GM19395 (cell line): ENCODE measurements around the gene SLC2A1.
"Not testable (repeated sequence)": the region's sequence is repeated elsewhere in the genome, so short reads cannot be mapped to it uniquely, and the experiment has no call there.

ENCODE experiments used
- ATAC-seq: cut with Tn5 transposase; IDR thresholded peaks from one replicate; pipeline ENCODE4 v1.9.1; 2021; ENCODE audit warnings: mild to moderate bottlenecking, moderate library complexity; ENCODE audit not compliant: unreplicated experiment

Gene SLC2A1

GRCh38 chr1:42931911-42932422, 26.7 kb downstream of the SLC2A1 start:
- ATAC-seq: peak; percentile 78

GRCh38 chr1:42931108-42931539, 27.5 kb downstream of the SLC2A1 start:
- peak; percentile 35 for ATAC-seq

DNA sequence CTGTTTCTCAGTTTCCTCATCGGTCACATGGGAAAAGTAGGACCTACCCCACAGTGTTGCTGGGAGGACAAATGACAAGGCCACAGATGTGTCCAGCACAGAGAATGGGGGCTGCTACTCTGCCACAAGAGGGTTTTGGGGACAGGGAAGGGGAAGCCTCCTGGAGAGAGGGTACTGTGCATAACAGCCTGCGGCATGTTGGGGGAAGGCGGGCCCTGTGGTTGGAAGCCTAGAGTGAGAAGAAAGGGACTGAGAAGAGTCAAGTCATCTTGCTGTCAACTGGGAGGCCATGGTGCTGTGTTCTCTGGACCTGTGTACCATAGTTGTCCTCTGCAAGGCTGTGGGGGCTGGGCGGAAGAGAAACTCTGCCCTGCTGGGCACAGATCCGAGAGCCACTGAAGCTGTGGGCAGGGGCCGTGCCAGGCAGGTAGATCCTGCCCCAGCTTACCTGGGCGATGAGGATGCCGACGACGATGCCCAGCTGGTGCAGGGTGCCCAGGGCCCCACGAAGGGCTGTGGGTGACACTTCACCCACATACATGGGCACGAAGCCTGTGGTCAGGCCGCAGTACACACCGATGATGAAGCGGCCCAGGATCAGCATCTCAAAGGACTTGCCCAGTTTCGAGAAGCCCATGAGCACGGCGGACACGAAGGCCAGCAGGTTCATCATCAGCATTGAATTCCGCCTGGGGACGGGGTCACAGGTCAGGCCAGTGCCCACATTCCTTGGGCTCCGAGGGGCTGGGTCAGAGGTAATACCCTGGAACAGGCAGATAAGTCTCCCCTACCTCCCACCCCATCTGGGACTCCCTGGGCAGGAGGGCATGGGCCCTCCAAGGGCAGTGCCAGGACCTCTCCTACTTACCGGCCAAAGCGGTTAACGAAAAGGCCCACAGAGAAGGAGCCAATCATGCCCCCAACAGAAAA, 28.2 kb downstream of the SLC2A1 start:
- ATAC-seq: no peak

DNA sequence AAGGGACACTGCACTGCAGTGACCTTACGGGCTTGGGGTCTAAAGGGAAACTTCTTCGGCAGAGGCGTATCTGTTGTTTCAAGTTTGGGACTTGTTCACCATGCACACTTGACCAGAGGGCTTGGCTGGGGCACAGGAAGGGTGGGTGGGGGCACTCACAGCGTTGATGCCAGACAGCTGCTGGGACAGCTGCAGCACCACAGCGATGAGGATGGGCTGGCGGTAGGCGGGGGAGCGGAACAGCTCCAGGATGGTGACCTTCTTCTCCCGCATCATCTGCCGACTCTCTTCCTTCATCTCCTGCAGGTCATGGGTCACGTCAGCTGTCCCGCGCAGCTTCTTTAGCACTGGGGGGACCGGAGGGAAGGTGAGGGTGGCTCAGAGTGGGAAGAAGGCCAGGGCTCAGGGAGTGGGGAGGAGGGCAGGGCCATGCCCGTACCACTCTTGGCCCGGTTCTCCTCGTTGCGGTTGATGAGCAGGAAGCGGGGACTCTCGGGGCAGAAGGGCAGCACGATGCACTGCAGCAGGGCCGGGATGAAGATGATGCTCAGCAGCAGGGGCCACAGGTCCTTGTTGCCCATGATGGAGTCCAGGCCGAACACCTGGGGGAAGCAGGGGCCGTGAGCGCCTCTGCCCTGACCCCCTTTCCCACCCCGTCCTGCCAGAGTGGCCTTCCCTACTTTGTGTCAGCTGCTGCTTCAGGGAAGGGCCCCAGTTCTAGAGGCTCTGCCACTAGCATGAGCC, 29.1 kb downstream of the SLC2A1 start:
- ATAC-seq: no peak

- no peak for ATAC-seq
Measured at GRCh38 chr1:42928859-42929258, 29.8 kb downstream of the SLC2A1 start.

GRCh38 chr1:42927920-42928505, 30.7 kb downstream of the SLC2A1 start:
- no peak for ATAC-seq

DNA sequence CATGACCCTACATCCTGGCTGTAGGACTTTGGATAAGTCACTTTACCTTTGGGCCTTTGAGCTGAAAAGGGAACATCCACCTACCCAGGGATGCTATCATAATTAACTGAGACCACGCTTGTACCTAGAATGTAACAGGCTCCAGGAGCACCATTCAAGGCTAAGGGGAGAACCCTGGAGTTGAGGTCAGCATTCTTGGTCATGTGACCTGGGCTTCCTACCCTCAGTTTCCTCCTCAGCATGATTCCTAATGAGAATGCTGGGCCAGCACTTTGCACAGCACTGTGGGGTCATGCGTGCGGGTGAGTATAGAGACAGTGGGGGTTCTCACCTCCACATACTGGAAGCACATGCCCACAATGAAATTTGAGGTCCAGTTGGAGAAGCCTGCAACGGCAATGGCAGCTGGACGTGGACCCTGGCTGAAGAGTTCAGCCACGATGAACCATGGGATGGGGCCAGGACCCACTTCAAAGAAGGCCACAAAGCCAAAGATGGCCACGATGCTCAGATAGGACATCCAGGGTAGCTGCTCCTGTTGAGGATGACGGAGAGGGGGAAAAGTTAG, 31.3 kb downstream of the SLC2A1 start:
- ATAC-seq: no peak

DNA sequence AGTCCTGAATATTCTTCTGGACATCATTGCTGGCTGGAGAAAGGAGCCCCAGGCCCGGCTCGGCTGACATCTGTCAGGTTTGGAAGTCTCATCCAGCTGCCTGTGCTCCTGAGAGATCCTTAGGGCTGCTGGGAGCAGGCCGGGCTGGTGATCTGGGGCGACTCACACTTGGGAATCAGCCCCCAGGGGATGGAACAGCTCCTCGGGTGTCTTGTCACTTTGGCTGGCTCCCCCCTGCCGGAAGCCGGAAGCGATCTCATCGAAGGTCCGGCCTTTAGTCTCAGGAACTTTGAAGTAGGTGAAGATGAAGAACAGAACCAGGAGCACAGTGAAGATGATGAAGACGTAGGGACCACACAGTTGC, 31.8 kb downstream of the SLC2A1 start:
- no peak for ATAC-seq

DNA sequence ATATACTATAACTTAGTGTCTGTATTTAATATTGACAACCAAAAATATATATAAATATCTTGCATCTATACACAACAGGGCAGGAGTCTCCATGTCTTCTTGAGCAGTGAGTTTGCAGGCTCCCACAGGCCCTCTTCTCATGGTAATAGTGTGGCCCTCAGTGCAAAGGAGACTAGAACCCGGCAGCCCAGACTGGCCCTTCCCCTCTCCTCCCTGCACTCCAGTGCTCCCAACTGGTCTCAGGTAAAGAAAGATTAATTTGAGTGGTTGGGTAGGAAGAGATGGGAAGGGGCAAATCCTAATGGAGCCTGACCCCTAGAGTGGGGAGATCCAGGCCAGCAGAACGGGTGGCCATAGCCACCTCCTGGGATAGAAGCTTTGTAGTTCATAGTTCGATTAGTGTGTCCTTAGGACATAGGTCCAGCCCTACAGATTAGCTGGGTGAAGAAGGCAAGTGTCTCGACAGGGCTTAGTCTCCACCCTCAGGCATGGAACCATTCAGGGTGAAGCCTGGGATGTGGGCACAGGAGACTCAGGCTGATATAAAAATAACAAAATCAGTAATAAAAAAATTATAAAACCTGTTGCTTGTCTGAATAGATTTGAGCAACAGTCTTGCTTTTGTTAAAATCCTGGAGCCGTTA, 32.3 kb downstream of the SLC2A1 start:
- no peak for ATAC-seq

- ATAC-seq: no peak
Measured at GRCh38 chr1:42924851-42925760, 33.6 kb downstream of the SLC2A1 start.

GRCh38 chr1:42924082-42924850, 34.4 kb downstream of the SLC2A1 start:
- ATAC-seq: peak; percentile 87

DNA sequence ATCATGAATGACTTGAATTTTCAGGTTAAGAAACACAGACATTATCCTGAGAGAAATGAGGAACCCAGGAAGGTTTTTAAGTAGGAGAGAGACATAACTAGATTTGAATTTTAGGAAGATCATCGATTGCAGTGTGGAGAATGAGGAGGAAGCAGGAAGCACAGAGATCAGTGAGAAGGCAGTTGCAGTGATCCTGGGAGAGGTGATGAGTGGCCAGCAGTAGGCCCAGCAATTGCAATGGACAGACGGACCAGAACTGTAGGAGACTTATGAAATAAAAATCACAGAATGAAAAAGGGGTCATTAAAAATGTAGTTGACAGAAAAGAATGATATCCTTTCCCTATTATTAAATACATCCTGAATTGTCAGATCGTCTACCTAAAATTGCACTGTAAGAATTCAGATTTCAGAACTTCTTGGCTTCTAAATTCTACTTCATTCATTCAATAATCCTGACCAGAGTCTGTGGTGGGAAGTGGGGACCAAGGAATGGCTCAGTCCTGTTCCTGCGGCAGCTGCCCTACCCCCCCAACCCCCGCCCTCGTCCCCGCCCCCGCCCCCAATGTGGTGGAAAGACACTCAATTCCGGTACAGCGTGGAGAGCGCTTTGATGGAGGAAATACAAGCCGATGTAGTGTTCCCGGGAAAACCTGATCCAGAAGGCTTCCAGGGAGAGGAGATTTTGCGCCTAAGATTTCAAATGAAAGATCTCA, 35.1 kb downstream of the SLC2A1 start:
- ATAC-seq: no peak

- ATAC-seq: peak; percentile 58
Measured at GRCh38 chr1:42922687-42923366, 35.8 kb downstream of the SLC2A1 start.

DNA sequence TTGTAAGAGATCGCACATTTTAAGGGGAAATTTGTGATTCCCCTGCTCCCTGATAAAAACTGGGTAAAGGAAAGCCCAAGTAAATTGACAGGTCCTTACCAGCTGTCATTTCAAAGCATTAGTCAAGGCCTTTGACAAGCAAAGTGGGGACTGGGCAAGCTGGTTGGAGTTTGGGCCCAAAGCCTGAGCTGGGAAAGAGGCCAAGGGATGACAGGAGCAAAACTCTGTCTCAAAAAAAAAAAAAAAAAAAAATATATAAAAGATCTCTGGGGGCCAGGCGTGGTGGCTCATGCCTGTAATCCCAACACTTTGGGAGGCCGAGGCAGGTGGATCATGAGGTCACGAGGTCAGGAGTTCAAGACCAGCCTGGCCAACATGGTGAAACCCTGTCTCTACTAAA, 36.9 kb downstream of the SLC2A1 start:
- ATAC-seq: no peak

GRCh38 chr1:42919651-42920050, 39.0 kb downstream of the SLC2A1 start:
- not testable (repeated sequence) for ATAC-seq

DNA sequence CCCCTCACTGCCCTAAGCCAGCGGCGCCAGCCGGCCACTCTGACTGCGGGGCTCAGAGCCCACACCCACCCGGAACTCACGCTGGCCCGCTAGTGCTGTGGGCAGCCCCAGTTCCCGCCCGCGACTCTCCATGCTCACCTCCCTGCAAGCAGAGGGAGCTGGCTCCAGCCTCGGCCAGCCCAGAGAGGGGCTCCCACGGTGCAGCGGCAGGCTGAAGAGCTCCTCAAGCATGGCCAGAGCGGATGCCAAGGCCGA, 41.5 kb downstream of the SLC2A1 start:
- ATAC-seq: no peak

GRCh38 chr1:42915456-42915855, 43.2 kb downstream of the SLC2A1 start:
- no peak for ATAC-seq

DNA sequence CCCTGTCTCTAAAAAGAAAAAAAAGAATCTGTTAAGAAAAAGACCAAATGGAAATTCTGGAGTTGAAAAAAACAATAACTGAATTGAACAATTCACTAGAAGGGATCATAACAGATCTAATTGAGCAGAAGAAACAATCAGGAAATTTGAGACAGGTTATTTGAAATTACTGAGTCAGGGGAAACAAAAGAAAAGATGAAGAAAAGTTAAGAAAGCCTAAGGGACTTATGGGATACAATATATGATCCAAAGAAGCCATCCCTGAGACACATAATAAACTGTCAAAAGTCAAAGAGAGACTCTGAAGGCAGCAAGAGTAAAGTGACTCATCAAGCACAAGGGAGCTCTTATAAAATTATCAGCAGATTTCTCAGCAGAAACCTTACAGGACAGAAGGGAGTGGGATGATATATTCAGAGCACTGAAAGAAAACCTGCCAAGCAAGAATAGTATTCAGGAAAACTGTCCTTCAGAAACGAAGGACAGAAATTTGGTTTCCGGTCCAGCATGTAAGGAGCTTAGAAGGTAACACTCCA, 44.5 kb downstream of the SLC2A1 start:
- ATAC-seq: no peak
